Measurements from ENCODE around the gene KPTN.

KPTN gene

DNA sequence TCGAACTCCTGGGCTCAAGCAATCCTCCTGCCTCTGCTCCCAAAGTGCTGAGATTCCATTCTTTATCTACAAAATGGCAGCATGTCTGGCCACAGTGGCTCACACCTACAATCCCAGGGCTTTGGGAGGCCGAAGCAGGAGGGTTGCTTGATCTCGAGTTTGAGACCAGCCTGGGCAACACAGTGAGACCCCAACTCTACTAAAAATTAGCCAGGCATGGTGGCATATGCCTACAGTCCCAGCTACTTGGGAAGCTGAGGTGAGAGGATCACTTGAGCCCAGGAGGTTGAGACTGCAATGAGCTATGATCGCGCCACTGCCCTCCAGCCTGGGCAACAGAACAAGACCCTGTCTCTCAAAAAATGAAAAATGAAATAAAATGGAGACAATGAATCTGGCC lies 24.7 kb upstream of the KPTN start:
- no peak for DNase-seq

GRCh38 chr19:47507924-47508553 lies 24.0 kb upstream of the KPTN start:
- no peak for DNase-seq

- DNase-seq: no peak
These were observed 23.0 kb upstream of the KPTN start for GRCh38 chr19:47507012-47507411.

DNA sequence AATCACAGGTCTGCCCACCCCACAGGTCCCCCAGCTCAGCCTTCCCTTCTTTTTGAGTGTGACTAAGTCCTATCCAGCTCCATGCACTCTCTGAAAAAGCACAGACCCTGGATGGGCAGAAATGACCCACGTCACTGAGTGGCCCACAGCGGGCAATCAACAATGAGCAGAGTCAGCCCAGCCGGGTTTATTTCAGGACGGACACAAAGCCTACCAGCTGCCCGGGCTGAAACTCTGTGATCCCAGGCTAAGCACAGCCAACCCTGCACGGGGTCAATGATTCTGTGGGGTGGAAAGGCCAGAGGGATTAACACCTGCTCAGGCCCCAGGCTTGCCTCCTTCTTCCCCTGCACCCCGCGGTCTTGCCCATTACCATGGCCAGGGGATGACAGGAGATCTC lies 22.4 kb upstream of the KPTN start:
- no peak for DNase-seq

DNA sequence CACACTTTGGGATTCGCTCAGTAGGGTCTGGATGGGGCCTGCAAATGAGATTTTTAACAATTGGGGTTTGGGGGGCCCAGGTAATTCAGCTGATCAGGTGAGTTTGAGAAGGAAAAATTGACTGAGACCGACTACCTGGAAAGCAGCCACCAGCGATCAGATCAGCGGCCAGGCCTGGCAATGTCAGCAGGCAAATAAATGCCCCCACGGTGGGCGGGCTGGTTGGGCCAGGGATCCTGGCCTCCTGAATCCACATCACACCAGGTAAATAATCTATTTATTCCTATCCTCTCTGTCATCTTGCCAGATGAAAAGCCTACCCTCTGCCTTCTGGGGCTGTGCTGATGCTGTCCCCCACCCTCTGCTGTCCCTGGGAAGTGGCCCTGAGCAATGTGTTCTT lies 21.5 kb upstream of the KPTN start:
- DNase-seq: no peak

DNA sequence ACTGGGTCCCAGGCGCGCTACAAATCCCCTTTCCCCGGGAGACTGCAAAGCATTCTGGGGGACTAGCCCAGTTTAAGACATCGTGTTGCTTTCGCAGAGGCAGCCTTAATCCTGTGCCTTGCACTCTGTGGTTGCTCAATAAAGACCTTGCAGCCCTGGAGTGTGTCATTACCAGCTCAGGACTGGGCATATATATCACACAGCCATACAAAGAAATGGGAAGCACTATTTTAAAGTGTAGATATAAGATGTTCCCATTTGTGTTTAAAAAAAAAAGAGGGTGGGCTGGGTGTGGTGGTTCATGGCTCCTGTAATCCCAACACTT lies 19.8 kb upstream of the KPTN start:
- DNase-seq: no peak

- no peak for DNase-seq
These were observed 19.3 kb upstream of the KPTN start for GRCh38 chr19:47503130-47503825.

DNA sequence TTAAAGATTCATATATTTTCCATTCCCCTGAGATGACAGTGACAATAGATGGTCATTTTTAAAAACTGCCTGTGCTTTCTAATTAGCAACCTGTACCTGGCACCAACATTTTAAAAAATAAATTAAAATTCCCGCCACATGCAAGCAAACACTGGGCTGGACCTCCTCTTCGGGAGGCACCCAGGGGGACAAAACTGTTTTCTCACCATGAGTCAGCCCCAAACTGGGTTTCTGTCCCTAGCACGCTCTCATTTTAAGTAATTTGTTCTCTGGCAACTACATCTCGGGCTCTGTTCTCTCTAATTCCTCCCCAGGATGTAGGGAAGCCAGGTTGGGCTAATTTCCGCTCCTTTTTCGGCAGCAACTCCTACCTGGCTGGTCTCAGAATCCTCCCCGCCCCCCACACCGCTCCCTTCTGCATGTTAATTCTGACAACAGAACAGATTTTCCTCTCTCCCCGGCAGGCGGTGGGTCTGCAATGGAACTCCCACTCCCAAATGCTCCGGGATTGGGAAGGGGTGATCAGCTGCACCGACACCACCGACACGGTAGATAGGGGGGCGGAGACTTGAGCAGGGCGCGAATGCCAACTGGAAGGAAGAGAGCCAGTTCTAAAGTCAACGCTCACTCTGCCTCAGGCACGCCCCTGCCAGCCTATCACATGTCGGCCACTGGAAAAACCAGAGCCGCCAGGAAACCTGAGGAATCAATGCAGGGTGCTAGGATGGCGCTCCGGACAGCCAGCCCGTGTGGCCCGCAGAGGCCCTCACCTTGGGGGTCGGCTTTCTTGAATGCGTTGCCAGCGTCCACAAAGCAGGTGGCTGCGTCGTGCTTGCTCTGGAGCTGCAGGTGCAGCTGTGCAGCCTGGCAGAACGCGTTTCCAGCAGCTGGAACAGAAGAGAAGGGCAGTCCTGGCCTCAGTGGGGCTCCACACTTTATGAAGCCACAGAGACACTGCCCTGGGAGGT lies 16.1 kb upstream of the KPTN start:
- no peak for DNase-seq

GRCh38 chr19:47499371-47499770 lies 15.4 kb upstream of the KPTN start:
- no peak for DNase-seq

DNA sequence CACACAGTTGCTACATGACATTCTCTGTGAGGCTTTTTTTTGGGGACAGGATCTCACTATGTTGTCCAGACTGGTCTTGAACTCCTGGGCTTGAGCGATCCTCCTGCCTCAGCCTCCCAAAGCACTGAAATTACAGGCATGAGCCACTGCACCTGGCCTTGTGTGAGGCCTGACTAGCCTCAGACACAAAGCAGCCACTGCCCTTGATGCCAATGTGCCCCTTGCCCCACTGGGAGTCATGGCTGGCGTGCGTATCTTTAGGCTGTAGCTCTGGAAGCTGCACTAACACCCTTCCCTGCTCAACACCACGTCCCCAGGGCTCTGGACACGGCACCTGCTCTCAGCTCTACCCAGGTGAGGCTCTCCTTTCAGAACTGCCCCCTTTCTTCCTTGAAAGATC lies 14.5 kb upstream of the KPTN start:
- no peak for DNase-seq

DNA sequence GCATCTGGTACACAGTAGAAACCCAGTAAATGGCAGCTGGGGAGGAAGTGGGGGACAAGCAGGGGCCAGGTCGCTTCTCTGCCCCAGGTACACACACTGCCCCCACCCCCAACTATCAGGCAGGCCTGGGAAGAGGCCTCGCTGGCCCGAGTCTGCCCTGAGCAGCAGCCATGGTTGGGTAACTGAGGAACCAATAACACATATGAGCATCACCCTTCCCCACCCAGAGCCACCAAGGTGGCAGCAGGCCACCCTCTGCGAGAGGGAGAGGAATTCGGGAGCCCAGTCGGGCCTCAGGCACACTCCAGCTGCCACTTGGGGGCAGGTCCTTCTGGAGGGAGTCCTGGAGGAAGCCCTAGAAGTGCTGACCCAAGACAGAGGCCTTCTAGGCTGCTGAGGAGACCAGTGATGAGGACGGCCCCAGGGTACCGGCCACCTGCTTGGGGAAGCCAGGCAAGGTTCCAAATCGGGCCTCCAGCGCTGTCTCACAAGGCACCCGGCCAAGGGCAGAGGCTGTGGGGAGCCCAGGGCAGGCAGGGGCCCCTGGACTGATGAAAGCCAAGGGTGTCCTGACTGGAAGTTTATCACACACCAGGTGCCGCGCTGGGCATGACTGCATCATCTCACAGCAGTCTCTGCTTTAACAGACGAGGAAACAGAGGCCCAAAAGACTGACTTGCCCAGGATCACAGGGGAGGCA lies 14.0 kb upstream of the KPTN start:
- DNase-seq: no peak

- no peak for DNase-seq
These were observed 13.2 kb upstream of the KPTN start for GRCh38 chr19:47497050-47497766.

DNA sequence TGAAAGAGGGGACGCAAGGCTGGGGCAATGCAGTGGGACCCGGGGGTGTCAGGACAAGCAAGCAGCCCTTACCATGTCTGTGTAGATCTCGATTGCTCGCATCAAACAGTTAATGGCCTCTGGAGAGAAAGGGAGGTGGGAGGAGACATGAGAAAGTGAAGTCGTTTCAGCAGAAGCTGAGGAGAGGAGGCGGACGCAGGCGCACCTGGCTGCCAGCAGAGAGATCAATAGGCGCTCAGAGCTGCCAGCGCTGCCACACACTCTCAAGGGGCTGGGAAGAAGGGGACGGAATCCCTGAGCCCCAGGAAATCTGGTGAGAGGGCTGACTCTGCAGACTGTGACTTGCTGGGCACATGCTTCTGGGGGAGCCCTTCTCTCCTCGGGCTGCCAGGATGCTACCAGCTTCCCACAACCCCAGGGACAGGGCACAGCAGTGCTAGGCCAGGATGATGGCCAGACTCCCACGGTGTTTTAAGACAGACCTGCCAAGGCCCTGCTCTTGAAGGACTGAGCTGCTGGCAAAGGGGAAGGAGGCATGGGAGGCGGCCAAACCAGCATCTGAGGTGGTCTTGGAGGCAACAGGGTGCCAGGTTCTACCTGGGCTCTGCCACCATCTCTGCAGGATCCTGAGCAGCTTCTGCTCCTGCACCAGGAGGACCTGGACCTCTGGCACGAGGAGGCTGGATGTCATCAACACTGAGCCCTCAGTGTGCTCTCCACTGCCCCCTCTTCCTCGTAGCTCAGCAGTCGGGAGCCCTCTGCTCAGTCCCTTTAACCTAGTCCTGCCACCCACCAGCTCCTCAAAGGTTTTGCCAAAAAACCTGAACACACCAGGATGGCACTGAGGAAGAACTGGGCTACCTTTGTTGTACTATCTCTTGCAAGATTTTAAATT lies 11.7 kb upstream of the KPTN start:
- DNase-seq: no peak

GRCh38 chr19:47494729-47495128 lies 10.7 kb upstream of the KPTN start:
- DNase-seq: no peak

- no peak for DNase-seq
These were observed 10.2 kb upstream of the KPTN start for GRCh38 chr19:47494211-47494547.

DNA sequence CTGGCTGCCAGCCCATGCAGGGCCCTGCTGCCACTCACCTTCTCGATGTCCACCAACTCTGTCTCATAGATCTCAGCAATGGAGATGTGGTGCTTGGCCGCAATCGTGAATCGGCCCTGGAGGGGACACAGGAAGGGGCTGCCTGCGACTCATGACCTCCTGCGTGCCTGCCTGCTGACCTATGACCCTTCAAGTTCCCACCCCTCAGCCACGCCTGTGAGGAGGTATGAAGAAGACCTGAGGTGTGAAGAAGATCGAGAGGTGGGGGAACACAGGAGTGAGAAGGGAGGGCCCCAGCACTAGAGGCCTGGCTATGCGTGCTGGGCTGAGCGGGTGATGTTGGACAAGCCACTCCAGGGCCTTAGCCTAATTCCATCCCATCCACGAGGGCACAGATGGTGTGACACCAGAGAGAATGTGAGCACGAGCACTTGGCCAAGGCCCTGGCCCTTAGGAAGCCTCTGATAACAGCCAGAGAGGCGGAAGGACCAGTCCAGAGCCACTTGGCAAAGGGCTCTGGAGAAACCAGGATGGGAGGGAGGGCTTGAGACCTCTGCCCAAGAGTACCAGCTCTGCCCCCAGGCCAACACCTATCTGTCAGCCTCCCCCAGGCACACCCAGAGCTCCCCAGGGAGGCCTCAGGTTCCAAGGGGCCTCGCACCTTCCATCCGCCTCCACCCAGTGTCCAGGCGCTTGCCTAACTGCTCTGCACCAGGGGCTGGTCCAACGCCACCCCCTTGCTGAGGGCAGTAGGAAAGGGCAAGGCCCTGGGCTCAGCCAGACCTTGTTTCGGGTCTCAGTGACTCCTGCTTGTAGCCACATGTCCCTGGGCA lies 9.6 kb upstream of the KPTN start:
- DNase-seq: no peak

DNA sequence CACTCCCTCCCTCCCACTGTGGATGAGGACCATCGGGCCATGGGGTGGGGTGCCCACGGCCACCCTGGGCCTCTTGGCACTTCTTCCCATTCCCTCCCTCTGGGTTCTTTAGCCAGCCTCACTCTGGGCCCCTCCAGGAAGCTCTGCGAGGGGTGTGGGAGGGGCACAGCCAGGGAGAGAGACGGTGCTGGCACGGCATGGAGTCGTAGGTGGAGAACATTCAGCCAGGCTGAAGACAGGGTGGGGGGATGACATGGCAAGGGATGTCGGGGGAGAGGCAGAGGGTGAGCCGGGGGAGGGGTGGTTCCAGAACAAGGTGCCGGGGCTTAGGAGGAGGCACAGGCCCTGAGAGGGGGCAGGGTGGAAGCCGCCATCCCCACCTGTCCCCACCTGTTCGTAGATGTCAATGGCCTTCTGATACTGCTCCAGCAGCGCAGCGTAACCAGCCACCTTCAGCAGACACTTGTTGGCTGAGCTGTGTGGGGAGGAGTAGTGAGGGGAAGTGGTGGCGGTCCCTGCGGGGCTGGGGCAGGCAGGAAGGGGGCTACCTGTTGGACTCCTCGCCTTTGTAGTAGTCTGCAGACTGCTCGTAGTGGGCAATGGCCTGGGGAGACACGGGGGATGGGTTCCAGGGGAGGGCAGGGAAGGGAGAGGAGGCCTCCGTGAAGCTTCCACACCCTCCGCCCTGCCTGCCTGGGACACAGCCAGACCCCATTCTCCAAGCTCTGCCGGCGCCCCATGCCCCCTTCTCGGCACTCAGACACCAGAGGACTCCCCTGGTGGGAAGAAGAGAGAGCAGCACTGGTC lies 8.8 kb upstream of the KPTN start:
- no peak for DNase-seq

- no peak for DNase-seq
These were observed 8.1 kb upstream of the KPTN start for GRCh38 chr19:47492137-47492533.

GRCh38 chr19:47491358-47492136 lies 7.5 kb upstream of the KPTN start:
- DNase-seq: no peak

All from GDM1 (cell line).